KOPT-K1 (cell line): Measurements from ENCODE around the gene UBE2QL1.
"Not testable (repeated sequence)": the region's sequence is repeated elsewhere in the genome, so short reads cannot be mapped to it uniquely, and the experiment has no call there.

Experiments used
- H3K27ac ChIP-seq: fragments of 200-600 bp; sonication (generic); 2 replicates; pipeline ENCODE4 v1.5.1; 2016; ENCODE audit warnings: antibody characterized with exemption, mild to moderate bottlenecking, low read depth, low read length; ENCODE audit not compliant: poor library complexity, severe bottlenecking
- H3K36me3 ChIP-seq: fragments of 200-600 bp; sonication (generic); 2 replicates; pipeline ENCODE4 v1.5.1; 2017; ENCODE audit warnings: antibody characterized with exemption, mild to moderate bottlenecking, low read length, moderate library complexity; ENCODE audit not compliant: insufficient read depth
- H3K9me3 ChIP-seq: fragments of 200-600 bp; sonication (generic); 2 replicates; pipeline ENCODE4 v1.5.1; 2017; ENCODE audit warnings: antibody characterized with exemption, low read length, mild to moderate bottlenecking; ENCODE audit not compliant: insufficient read depth, poor library complexity, severe bottlenecking

Gene UBE2QL1

DNA sequence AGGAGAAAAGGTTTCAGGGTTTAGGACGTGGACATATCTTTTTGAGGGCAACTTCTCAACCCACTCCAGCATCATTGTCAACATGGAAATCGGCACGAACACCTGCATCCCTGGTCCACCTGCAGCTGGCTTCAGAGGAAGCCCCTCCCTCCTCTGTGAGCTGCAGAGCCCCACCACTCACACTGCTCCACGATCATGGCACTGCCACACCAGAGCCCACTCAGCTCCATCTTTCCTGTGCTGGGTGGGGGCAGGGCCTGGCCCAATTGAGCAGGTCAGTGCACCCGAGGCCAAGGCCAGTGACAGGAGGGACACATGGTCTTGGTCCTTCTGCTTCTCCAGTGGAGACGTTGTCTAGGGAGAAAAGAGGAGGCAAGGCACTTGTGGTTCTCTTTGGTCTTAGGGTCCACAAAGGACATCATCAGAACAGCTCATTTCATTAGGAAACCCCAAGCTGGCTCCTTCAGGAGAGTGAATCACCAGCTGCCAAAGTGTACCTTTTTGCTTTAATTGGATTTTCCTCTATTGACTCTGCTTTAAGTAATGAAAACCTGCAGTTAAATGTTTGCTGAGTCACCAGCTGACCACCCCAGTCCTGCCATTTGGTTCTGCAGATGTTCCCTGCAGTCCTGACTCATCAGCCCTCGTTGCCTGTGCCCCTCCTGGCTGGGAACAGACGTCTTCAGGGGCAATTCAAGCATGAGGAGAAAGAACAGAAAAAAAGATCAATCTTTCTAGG is 56.2 kb downstream of the UBE2QL1 start:
- Histone ChIP-seq H3K9me3 (peaks cover 8% of the 10 kb centered on the region), H3K36me3 (no peaks in the 10 kb centered on the region), H3K27ac (no peak overlapping the region)

- Histone ChIP-seq H3K27ac (no peak overlapping the region), H3K9me3 (peaks cover 8% of the 10 kb centered on the region), H3K36me3 (no peaks in the 10 kb centered on the region)
Measured at GRCh38 chr5:6505416-6505755, 56.7 kb downstream of the UBE2QL1 start.

- Histone ChIP-seq H3K27ac (no peak overlapping the region), H3K9me3 (peaks cover 8% of the 10 kb centered on the region), H3K36me3 (no peaks in the 10 kb centered on the region)
Measured at GRCh38 chr5:6505783-6506557, 57.3 kb downstream of the UBE2QL1 start.

DNA sequence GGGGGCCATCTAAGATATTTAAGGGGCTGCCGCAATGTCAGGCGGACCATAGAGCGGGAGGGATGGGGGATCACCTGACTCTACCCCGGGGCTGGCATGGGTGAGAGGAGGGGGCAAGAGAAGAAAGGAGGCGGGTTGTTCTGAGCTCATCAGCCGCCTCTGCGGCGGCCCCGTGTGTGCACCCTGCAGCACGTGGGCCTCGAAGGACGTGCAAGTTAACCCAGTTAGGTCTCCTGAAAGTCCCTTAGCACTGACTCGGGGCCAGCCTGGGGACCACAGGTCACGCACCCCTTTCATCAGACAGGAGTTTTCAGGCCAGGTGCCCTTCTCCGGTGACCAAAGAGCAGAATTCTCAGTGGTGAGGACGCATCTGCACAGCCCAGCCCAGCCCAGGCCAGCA is 58.0 kb downstream of the UBE2QL1 start:
- no peaks in the 10 kb centered on the region for H3K36me3 ChIP-seq
- H3K9me3 ChIP-seq: peaks cover 8% of the 10 kb centered on the region
- H3K27ac ChIP-seq: no peak overlapping the region

DNA sequence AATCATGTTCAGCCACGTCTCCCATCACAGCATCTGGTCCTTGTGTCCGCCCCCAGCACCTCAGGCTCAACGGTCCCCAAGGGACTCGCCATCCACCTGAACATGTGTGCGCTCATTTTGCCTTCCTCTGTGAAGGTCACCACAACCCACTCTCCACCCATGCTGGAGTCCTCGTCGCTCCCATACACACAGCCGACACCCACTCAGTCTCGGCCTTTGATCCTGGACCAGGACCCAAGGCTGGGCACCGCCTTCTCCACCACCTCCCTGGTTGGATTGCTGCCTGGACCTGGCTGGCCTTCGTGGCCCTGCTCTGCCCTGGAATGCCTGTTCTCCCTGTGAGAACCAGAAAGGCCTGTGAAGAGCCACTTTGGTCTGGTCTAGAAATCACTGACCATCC is 60.3 kb downstream of the UBE2QL1 start:
- Histone ChIP-seq H3K36me3 (no peaks in the 10 kb centered on the region), H3K27ac (no peak overlapping the region), H3K9me3 (no peaks in the 10 kb centered on the region)

GRCh38 chr5:6510132-6510531 is 61.5 kb downstream of the UBE2QL1 start:
- Histone ChIP-seq H3K9me3 (no peaks in the 10 kb centered on the region), H3K27ac (no peak overlapping the region), H3K36me3 (no peaks in the 10 kb centered on the region)

DNA sequence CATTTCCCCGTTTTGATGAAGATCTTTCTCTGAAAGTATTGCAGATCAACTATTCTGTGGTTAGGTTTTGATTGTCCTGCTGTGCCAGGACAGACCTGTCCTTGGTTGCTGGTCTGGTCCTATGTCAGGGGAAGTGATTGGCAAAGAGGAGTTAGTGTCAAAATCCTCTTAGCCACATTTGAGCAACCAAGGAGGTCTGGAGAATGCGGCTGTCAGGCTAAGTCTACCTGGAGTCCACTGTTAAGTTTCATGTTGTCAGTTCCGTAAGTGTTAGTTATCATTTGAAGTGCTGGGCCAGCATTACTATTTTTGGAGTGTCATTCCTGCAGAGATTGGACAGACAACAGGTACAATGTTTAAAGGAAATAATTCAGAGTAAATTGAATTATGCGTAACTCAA is 62.3 kb downstream of the UBE2QL1 start:
- Histone ChIP-seq H3K36me3 (no peaks in the 10 kb centered on the region), H3K9me3 (no peaks in the 10 kb centered on the region), H3K27ac (no peak overlapping the region)

DNA sequence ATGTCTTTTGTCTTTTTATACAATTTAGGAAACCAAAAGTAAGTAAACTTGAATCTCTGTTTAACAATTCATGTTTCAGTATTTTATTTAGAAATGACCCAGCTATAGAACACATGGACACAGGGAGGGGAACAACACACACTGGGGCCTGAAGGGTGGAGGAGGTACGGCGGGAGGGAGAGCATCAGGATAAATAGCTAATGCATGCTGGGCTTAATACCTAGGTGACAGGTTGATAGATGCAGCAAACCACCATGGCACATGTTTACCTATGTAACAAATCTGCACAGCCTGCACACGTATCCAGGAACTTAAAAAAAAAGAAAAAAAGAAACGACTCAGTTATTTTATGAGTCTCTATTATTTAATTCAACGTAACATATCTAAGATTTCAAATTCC is 67.2 kb downstream of the UBE2QL1 start:
- not testable (repeated sequence) for H3K27ac ChIP-seq, H3K9me3 ChIP-seq, H3K36me3 ChIP-seq

DNA sequence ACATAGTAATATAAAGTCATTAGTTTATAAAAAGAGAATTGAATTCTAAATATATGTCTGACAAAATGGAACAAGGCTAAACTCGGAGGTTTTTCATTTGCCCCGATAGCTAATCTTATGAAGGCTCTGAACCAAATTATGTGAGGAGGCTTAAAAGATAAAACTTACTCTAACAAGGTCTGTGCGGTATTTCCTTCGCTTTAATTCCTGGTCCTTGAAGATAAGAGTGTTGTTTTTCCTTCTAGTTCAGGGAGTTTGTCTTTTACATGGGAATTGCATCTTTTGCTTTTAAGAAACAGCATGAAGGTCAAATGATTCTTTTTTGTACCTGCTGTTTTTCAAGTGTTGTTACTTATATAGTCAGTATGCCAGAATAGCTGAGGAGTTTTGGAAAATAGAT is 68.2 kb downstream of the UBE2QL1 start:
- Histone ChIP-seq H3K9me3 (no peaks in the 10 kb centered on the region), H3K36me3 (no peaks in the 10 kb centered on the region), H3K27ac (no peak overlapping the region)

- H3K27ac ChIP-seq: no peak overlapping the region
- H3K36me3 ChIP-seq: no peaks in the 10 kb centered on the region
- no peaks in the 10 kb centered on the region for H3K9me3 ChIP-seq
Measured at GRCh38 chr5:6517510-6517909, 68.9 kb downstream of the UBE2QL1 start.

- Histone ChIP-seq H3K36me3 (no peaks in the 10 kb centered on the region), H3K27ac (no peak overlapping the region), H3K9me3 (no peaks in the 10 kb centered on the region)
Measured at GRCh38 chr5:6518298-6519057, 69.8 kb downstream of the UBE2QL1 start.

- no peaks in the 10 kb centered on the region for H3K36me3 ChIP-seq
- H3K27ac ChIP-seq: no peak overlapping the region
- no peaks in the 10 kb centered on the region for H3K9me3 ChIP-seq
Measured at GRCh38 chr5:6520201-6520600, 71.5 kb downstream of the UBE2QL1 start.

DNA sequence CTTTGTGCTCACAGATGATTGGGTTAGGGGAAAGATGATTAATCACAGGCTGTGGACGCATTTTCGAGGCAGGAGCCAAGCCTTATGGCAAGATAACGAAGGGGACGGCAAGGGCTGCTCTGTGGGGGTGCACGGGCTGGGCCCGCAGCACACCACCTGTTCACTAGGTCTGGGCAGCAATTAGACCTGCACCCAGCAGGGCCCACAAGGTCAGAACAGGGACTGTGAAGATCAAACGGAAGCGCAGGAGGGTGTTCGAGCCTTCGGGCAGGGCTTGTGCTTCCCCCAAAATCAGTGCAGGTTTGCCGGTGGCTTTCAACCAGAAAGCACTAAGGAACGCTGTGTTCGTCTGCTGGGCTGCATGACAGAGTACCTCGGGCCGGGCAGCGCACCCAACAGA is 73.7 kb downstream of the UBE2QL1 start:
- Histone ChIP-seq H3K9me3 (no peaks in the 10 kb centered on the region), H3K27ac (no peak overlapping the region), H3K36me3 (no peaks in the 10 kb centered on the region)

DNA sequence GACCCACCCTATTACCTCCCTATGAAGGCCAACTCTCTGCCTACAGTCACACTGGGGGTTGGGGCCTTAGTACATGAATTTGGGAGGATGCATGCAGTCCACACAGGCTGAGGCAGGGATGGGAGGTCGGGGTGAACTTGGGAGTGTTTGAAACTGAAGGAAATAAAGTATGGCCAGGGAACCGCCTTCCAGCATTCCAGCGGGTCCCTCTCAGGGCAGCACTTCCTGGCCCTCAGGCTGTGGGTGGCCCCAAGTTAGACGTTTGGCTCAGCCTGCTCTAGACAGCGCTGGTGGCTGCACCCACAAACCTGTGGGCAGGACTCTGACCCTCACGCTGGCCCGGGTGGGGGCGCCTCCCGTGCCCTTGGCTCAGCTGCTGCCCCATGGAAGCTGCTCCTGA is 74.3 kb downstream of the UBE2QL1 start:
- Histone ChIP-seq H3K36me3 (no peaks in the 10 kb centered on the region), H3K9me3 (no peaks in the 10 kb centered on the region), H3K27ac (no peak overlapping the region)

GRCh38 chr5:6525422-6525821 is 76.8 kb downstream of the UBE2QL1 start:
- Histone ChIP-seq H3K36me3 (no peaks in the 10 kb centered on the region), H3K27ac (no peak overlapping the region), H3K9me3 (no peaks in the 10 kb centered on the region)
